ENCODE measurements around the gene RFX1.

GRCh38 chr19:14054099-14054498 lies 48.0 kb upstream of the RFX1 start:
- TF ChIP-seq CTCF (IDR thresholded peaks at IDR 0.05; ENCODE audit: low read depth, low read length) = no peak
- no peak for TF ChIP-seq EZH2phosphoT487 (IDR thresholded peaks at IDR 0.05; ENCODE audit: low read depth)

All from OCI-LY3 (cell line).